ENCODE results near the gene LRCH1.

Gene LRCH1

DNA sequence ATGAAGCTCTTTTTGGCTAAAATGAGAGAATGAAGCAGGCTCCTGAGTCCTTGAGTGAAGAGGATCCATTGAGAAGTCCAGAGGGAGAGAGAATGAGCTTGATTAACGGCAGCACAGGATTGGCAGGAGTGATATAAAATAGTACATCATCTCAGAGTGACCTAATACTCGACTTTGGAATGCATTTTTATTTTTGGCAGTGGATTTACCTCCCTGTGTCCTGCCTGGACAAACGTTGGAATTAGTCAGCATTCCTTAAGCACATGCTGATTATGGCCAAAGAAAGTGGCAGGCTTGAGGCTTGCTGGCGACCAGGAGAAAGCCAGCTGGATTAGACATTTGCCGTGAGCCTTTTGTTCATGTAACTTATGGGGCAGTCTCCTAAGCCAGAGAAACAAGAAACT lies 22.9 kb downstream of the LRCH1 start:
- Histone ChIP-seq H3K27ac (peak overlapping the region in 1 of 2 donors; percentile 64), H3K4me3 (peak overlapping the region; percentile 16)
- DNase-seq (ENCODE audit: low spot score): no peak
- no peak for TF ChIP-seq CTCF (IDR thresholded peaks at IDR 0.05)

DNA sequence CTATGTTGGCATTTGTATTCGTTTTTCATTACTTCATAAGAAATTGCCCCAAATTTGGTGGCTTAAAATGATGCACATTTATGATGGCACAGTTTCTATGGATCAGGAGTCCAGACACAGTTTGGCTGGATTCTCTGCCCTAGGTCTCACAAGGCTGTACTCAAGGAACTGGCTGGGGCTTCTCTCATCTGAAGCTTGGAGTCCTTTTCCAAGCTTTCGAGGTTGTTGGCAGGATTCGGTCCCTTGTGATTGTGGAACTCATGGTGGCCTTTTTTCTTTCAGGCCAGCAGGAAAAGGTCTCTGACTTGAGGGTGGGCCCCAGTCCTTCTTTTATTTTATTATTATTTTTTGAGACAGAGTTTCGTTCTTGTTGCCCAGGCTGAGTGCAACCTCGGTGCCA lies 23.8 kb downstream of the LRCH1 start:
- Histone ChIP-seq H3K4me3 (no peak overlapping the region), H3K27ac (no peak overlapping the region)
- DNase-seq (ENCODE audit: low spot score): no peak
- TF ChIP-seq CTCF (IDR thresholded peaks at IDR 0.05): no peak

DNA sequence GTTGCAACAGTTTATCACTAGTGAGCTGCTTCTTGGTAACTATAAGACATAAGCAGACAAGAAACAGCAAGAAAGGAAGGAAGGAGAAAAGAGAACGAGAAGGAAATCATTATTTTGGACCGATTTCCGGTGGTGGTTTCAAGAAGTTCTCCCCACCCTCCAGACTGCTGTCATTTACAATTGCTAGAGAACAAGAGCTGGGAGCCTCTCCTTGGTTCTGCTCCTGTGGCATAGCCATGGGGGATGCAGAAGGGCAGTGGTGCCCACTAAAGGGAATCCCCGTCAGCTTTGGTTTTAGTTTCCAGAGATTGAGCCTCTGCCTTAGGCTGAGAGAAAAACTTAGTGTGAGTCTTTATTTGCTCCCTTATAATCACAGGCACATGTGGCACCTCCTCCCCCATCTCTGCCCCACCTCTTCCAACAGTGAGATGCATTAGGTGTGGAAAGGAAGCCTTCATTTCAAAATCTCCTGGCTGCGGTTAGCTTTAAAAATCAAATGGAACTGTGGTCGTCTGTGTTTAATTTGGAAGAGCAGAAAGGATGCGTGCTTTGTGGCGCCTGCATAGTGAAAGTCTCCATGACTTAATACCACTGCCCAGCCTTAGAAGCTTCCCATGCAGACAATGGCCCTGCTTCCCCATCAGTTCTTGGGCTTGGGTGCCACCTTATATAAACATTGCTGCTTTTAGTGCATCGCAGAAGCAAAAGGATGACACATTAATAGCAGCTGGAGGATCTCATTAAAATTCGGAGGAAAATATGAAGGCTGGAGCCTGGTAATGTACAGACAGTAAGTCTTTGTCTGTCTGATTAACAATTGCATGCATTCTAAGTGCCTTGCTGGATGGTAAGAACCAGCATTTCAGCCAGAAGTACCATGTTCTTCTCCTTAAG lies 25.0 kb downstream of the LRCH1 start:
- no peak for DNase-seq (ENCODE audit: low spot score)
- Histone ChIP-seq H3K27ac (peak overlapping the region; percentile 62 to 84), H3K4me3 (peak overlapping the region; percentile 23)
- TF ChIP-seq CTCF (IDR thresholded peaks at IDR 0.05): no peak

DNA sequence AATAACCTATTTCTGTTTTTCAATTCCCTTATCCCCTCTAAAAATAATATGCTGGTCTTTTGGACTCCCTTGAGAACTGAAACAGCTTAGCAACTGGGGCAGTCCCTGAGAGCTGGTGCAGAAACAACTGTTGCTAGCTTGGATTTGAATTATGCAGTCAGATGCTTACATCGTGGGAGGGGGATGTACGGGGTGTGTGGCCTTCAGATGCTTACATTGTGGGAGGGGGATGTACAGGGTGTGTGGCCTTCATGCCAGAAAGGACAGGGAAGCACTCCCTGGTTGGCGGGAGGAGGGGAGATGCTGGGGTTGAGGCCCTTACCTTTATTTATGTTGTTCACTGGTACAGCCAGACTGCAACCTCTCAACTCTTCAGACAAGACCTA lies 25.6 kb downstream of the LRCH1 start:
- H3K4me3 ChIP-seq: peak overlapping the region; percentile 23
- H3K27ac ChIP-seq: peak overlapping the region; percentile 62 to 84
- no peak for DNase-seq (ENCODE audit: low spot score)
- no peak for TF ChIP-seq CTCF (IDR thresholded peaks at IDR 0.05)

GRCh38 chr13:46580362-46580839 lies 27.4 kb downstream of the LRCH1 start:
- no peak overlapping the region for H3K4me3 ChIP-seq
- no peak for TF ChIP-seq CTCF (IDR thresholded peaks at IDR 0.05)
- peak overlapping the region in 1 of 2 donors; percentile 52 for H3K27ac ChIP-seq
- DNase-seq (ENCODE audit: low spot score): no peak

- no peak for DNase-seq (ENCODE audit: low spot score)
- no peak overlapping the region for H3K4me3 ChIP-seq
- no peak overlapping the region for H3K27ac ChIP-seq
- no peak for TF ChIP-seq CTCF (IDR thresholded peaks at IDR 0.05)
Observed at GRCh38 chr13:46582190-46582589, 29.2 kb downstream of the LRCH1 start.

Data from coronary artery (tissue), 2 donors.